DMS53 (cell line): Measurements from ENCODE around the gene APOBEC3B.
A peak's percentile ranks its signal among the peaks of the same experiment; 100 is the strongest.
"Not testable (repeated sequence)": the region's sequence is repeated elsewhere in the genome, so short reads cannot be mapped to it uniquely, and the experiment has no call there.

ENCODE experiments used
- DNase-seq: peaks from one replicate; lab custom pipeline; 2025; lab: John Stamatoyannopoulos, UW

The APOBEC3B gene

GRCh38 chr22:38967451-38968450, 14.4 kb upstream of the APOBEC3B start:
- no peak for DNase-seq

GRCh38 chr22:38968801-38969200, 13.3 kb upstream of the APOBEC3B start:
- DNase-seq, result no peak

- no peak for DNase-seq
These were observed 11.6 kb upstream of the APOBEC3B start for GRCh38 chr22:38970551-38970950.

GRCh38 chr22:38971202-38971601, 10.9 kb upstream of the APOBEC3B start:
- DNase-seq, result no peak

GRCh38 chr22:38971791-38972190, 10.4 kb upstream of the APOBEC3B start:
- no peak for DNase-seq

GRCh38 chr22:38972558-38972957, 9.6 kb upstream of the APOBEC3B start:
- no peak for DNase-seq

GRCh38 chr22:38973289-38974169, 8.6 kb upstream of the APOBEC3B start:
- peak; percentile 72 for DNase-seq

GRCh38 chr22:38974170-38974825, 7.8 kb upstream of the APOBEC3B start:
- no peak for DNase-seq

GRCh38 chr22:38974826-38975175, 7.3 kb upstream of the APOBEC3B start:
- no peak for DNase-seq

- DNase-seq, result not testable (repeated sequence)
These were observed 4.9 kb upstream of the APOBEC3B start for GRCh38 chr22:38977289-38977688.

GRCh38 chr22:38980587-38980986, 1.6 kb upstream of the APOBEC3B start:
- not testable (repeated sequence) for DNase-seq

GRCh38 chr22:38981005-38981991, 849 bp upstream of the APOBEC3B start:
- peak; percentile 73 for DNase-seq

- peak; percentile 65 for DNase-seq
These were observed 2.1 kb downstream of the APOBEC3B start for GRCh38 chr22:38984224-38984623.

GRCh38 chr22:38984784-38985757, 2.9 kb downstream of the APOBEC3B start:
- DNase-seq, result peak; percentile 98

GRCh38 chr22:38986629-38987028, 4.5 kb downstream of the APOBEC3B start:
- DNase-seq, result no peak

- DNase-seq, result no peak
These were observed 5.2 kb downstream of the APOBEC3B start for GRCh38 chr22:38987171-38987895.

GRCh38 chr22:38989466-38989865, 7.3 kb downstream of the APOBEC3B start:
- DNase-seq, result no peak

GRCh38 chr22:38992871-38993371, 10.8 kb downstream of the APOBEC3B start:
- DNase-seq, result peak; percentile 80

GRCh38 chr22:38996105-38996504, 14.0 kb downstream of the APOBEC3B start:
- no peak for DNase-seq
